ENCODE results near the gene PLSCR5. TPM values are rescaled to one million over a fixed set of nuclear protein-coding genes. Genes with fewer than 3 reads are reported as not detected.

PLSCR5 gene
- total RNA-seq, 1 experiment from 2014 or later: not detected

GRCh38 chr3:146560678-146561077, 44.5 kb downstream of the PLSCR5 start:
- ChIA-PET POLR2A (no interaction called here), CTCF (no interaction called here)
- no peaks in the 10 kb centered on the region for H3K36me3 ChIP-seq (ENCODE audit: control insufficient read depth, insufficient read depth, low read length)
- no peaks in the 10 kb centered on the region for H3K9me3 ChIP-seq (ENCODE audit: control insufficient read depth, insufficient read depth, low read depth, low read length)
- TF ChIP-seq SIN3A (IDR thresholded peaks at IDR 0.05; ENCODE audit: borderline replicate concordance, insufficient read depth, low read depth, low read length) (no peak), CTCF (IDR thresholded peaks at IDR 0.05) (no peak), TCF7L2 (IDR thresholded peaks at IDR 0.05; ENCODE audit: low read depth, low read length) (no peak), POLR2AphosphoS5 (IDR thresholded peaks at IDR 0.05; ENCODE audit: low read depth, low read length) (no peak)
- TF ChIP-seq, protein P1, sequence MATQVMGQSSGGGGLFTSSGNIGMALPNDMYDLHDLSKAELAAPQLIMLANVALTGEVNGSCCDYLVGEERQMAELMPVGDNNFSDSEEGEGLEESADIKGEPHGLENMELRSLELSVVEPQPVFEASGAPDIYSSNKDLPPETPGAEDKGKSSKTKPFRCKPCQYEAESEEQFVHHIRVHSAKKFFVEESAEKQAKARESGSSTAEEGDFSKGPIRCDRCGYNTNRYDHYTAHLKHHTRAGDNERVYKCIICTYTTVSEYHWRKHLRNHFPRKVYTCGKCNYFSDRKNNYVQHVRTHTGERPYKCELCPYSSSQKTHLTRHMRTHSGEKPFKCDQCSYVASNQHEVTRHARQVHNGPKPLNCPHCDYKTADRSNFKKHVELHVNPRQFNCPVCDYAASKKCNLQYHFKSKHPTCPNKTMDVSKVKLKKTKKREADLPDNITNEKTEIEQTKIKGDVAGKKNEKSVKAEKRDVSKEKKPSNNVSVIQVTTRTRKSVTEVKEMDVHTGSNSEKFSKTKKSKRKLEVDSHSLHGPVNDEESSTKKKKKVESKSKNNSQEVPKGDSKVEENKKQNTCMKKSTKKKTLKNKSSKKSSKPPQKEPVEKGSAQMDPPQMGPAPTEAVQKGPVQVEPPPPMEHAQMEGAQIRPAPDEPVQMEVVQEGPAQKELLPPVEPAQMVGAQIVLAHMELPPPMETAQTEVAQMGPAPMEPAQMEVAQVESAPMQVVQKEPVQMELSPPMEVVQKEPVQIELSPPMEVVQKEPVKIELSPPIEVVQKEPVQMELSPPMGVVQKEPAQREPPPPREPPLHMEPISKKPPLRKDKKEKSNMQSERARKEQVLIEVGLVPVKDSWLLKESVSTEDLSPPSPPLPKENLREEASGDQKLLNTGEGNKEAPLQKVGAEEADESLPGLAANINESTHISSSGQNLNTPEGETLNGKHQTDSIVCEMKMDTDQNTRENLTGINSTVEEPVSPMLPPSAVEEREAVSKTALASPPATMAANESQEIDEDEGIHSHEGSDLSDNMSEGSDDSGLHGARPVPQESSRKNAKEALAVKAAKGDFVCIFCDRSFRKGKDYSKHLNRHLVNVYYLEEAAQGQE (IDR thresholded peaks at IDR 0.05; ENCODE audit: insufficient read depth in 1 of 2, low read depth in 2 of 2, low read length in 1 of 2): no peak
- H3K27ac ChIP-seq (ENCODE audit: low read length): no peak overlapping the region
- H3K4me3 ChIP-seq (ENCODE audit: low read depth in 2 of 2, low read length in 2 of 2): no peak overlapping the region
- intact Hi-C loops (cut with micrococcal nuclease; ENCODE audit: unreplicated experiment): no loop called here
- no peak for DNase-seq (ENCODE audit: low read depth, low spot score)
- in situ Hi-C loops (cut with HindIII; ENCODE audit: low pct_unique_long_range_greater_than_20kb, low sequenced_read_pairs): no loop called here
- H3K4me1 ChIP-seq (ENCODE audit: control insufficient read depth, insufficient read depth, low read length): no peaks in the 10 kb centered on the region
- no peak for ATAC-seq
- no peaks in the 10 kb centered on the region for H3K27me3 ChIP-seq (ENCODE audit: control insufficient read depth, insufficient read depth, low read length)
- no TSS peak for BruUV-seq (replicated peaks)

DNA sequence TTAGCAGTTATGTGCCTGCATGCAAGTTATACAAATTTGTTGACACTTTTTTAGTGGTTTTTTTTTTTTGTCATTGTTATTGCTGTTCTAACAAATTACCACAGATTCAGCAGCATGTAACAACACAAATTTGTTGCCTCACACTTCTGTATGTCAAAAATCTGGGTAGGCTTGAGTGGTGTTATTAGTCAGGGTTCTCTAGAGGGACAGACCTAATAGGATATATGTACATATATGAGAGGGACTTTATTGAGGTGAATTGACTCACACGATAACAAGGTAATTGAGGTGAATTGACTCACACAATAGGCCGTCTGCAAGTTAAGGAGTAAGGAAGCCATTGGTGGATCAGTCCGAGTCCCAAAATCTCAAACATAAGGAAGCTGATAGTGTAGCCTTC, 45.8 kb downstream of the PLSCR5 start:
- no TSS peak for BruUV-seq (replicated peaks)
- ATAC-seq (no peak), DNase-seq (ENCODE audit: low read depth, low spot score) (no peak)
- Histone ChIP-seq H3K27ac (ENCODE audit: low read length) (no peak overlapping the region), H3K4me1 (ENCODE audit: control insufficient read depth, insufficient read depth, low read length) (no peaks in the 10 kb centered on the region), H3K36me3 (ENCODE audit: control insufficient read depth, insufficient read depth, low read length) (no peaks in the 10 kb centered on the region), H3K4me3 (ENCODE audit: low read depth in 2 of 2, low read length in 2 of 2) (no peak overlapping the region), H3K9me3 (ENCODE audit: control insufficient read depth, insufficient read depth, low read depth, low read length) (no peaks in the 10 kb centered on the region), H3K27me3 (ENCODE audit: control insufficient read depth, insufficient read depth, low read length) (no peaks in the 10 kb centered on the region)
- in situ Hi-C loops (cut with HindIII; ENCODE audit: low pct_unique_long_range_greater_than_20kb, low sequenced_read_pairs): no loop called here
- intact Hi-C loops (cut with micrococcal nuclease; ENCODE audit: unreplicated experiment): no loop called here
- ChIA-PET CTCF (no interaction called here), POLR2A (interaction anchor here (0.6 to 0.7 kb wide), 2 partner anchors 34 to 344 kb away, joined by 3 read pairs; no protein-coding TSS in a partner anchor)
- TF ChIP-seq TCF7L2 (IDR thresholded peaks at IDR 0.05; ENCODE audit: low read depth, low read length) (no peak), SIN3A (IDR thresholded peaks at IDR 0.05; ENCODE audit: borderline replicate concordance, insufficient read depth, low read depth, low read length) (no peak), POLR2AphosphoS5 (IDR thresholded peaks at IDR 0.05; ENCODE audit: low read depth, low read length) (no peak), CTCF (IDR thresholded peaks at IDR 0.05) (no peak)
- TF ChIP-seq, protein P1 (IDR thresholded peaks at IDR 0.05; ENCODE audit: insufficient read depth in 1 of 2, low read depth in 2 of 2, low read length in 1 of 2): no peak

Measured in Panc1 (cell line).